DOHH2 (cell line): ENCODE data around the gene TRIM56.

Source experiments
- H3F3A ChIP-seq: fragments of 200-600 bp; sonication (generic), shearing (Covaris generic); 2 replicates; pipeline ENCODE4 v1.6.0; 2016; ENCODE audit warnings: antibody characterized with exemption, mild to moderate bottlenecking; ENCODE audit not compliant: control insufficient read depth, insufficient read depth
- H3K27ac ChIP-seq: fragments of 200-600 bp; sonication (generic); 2 replicates; pipeline ENCODE4 v1.5.1; 2014; ENCODE audit warnings: low read depth, mild to moderate bottlenecking, low read length, moderate library complexity
- H3K27me3 ChIP-seq: fragments of 200-600 bp; sonication (generic); 2 replicates; pipeline ENCODE4 v1.6.1; 2014; ENCODE audit warnings: mild to moderate bottlenecking, low read length, mixed read lengths; ENCODE audit not compliant: control insufficient read depth
- H3K36me3 ChIP-seq: fragments of 200-600 bp; sonication (generic); 2 replicates; pipeline ENCODE4 v1.6.1; 2014; ENCODE audit warnings: mild to moderate bottlenecking, low read length, moderate library complexity, mixed read lengths; ENCODE audit not compliant: control insufficient read depth
- H3K4me1 ChIP-seq: fragments of 200-600 bp; sonication (generic); 2 replicates; pipeline ENCODE4 v1.6.1; 2014; ENCODE audit warnings: mild to moderate bottlenecking, low read length, mixed read lengths; ENCODE audit not compliant: control insufficient read depth
- H3K4me2 ChIP-seq: fragments of 200-600 bp; sonication (generic); 2 replicates; pipeline ENCODE4 v1.6.0; 2014; ENCODE audit warnings: mild to moderate bottlenecking, low read length, moderate library complexity
- H3K4me3 ChIP-seq: fragments of 200-600 bp; sonication (generic); 2 replicates; pipeline ENCODE4 v1.5.1; 2014; ENCODE audit warnings: mild to moderate bottlenecking, low read length, mixed read lengths
- H3K79me2 ChIP-seq: fragments of 200-600 bp; sonication (generic); 2 replicates; pipeline ENCODE4 v1.6.1; 2014; ENCODE audit warnings: mild to moderate bottlenecking, low read length, mixed read lengths; ENCODE audit not compliant: control insufficient read depth
- H3K9me2 ChIP-seq: fragments of 200-600 bp; sonication (generic); replicated peaks from 2 replicates; pipeline ENCODE4 v1.6.1; 2014; ENCODE audit warnings: mild to moderate bottlenecking, low read length, mixed read lengths; ENCODE audit not compliant: control insufficient read depth
- H3K9me3 ChIP-seq: fragments of 200-600 bp; sonication (generic); 2 replicates; pipeline ENCODE4 v1.6.1; 2014; ENCODE audit warnings: antibody characterized with exemption, low read length, mixed read lengths; ENCODE audit not compliant: control insufficient read depth, insufficient read depth
- H4K20me1 ChIP-seq: fragments of 200-600 bp; sonication (generic); 2 replicates; pipeline ENCODE4 v1.6.0; 2014; ENCODE audit warnings: low read depth, mild to moderate bottlenecking, antibody characterized with exemption, low read length, moderate library complexity; ENCODE audit not compliant: control insufficient read depth, insufficient read depth
- EZH2phosphoT487 ChIP-seq: fragments of 200-600 bp; sonication (generic); IDR thresholded peaks from 2 replicates; pipeline ENCODE4 v1.6.1; 2017; ENCODE audit warnings: borderline replicate concordance, mild to moderate bottlenecking, antibody characterized with exemption, low read length, moderate library complexity, mixed read lengths
- TF ChIP-seq, protein P1 (sequence below): fragments of 200-600 bp; sonication (generic); IDR thresholded peaks from one replicate; pipeline ENCODE4 v1.5.1; 2014; ENCODE audit warnings: antibody characterized with exemption, mild to moderate bottlenecking, low read depth, low read length; ENCODE audit not compliant: poor library complexity, severe bottlenecking

Gene TRIM56

GRCh38 chr7:101126651-101127459 is 41.6 kb downstream of the TRIM56 start, which contains the start of gene SERPINE1:
TSS of gene SERPINE1 (plus strand) at chr7:101127104. CDS start at chr7:101128394, 1,290 bp downstream.
- H3K79me2 ChIP-seq = no peaks in the 10 kb centered on the region
- H3K36me3 ChIP-seq = no peaks in the 10 kb centered on the region
- no peaks in the 10 kb centered on the region for H3F3A ChIP-seq
- H3K4me3 ChIP-seq = no peak within 1 kb of the TSS
- TF ChIP-seq, protein P1, sequence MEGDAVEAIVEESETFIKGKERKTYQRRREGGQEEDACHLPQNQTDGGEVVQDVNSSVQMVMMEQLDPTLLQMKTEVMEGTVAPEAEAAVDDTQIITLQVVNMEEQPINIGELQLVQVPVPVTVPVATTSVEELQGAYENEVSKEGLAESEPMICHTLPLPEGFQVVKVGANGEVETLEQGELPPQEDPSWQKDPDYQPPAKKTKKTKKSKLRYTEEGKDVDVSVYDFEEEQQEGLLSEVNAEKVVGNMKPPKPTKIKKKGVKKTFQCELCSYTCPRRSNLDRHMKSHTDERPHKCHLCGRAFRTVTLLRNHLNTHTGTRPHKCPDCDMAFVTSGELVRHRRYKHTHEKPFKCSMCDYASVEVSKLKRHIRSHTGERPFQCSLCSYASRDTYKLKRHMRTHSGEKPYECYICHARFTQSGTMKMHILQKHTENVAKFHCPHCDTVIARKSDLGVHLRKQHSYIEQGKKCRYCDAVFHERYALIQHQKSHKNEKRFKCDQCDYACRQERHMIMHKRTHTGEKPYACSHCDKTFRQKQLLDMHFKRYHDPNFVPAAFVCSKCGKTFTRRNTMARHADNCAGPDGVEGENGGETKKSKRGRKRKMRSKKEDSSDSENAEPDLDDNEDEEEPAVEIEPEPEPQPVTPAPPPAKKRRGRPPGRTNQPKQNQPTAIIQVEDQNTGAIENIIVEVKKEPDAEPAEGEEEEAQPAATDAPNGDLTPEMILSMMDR = peak; percentile 30
- TF ChIP-seq EZH2phosphoT487 = no peak
- no peak within 1 kb of the TSS for H3K27ac ChIP-seq
- peaks cover 16% of the 10 kb centered on the region for H3K4me1 ChIP-seq
- peaks cover 58% of the 10 kb centered on the region for H3K27me3 ChIP-seq
- H3K9me3 ChIP-seq = no peaks in the 10 kb centered on the region
- 0 out of 2 replicates have a peak within 1 kb of the TSS, but pooled peaks have one; percentile 20 for H3K4me2 ChIP-seq
- H4K20me1 ChIP-seq = no peaks in the 10 kb centered on the region
- H3K9me2 ChIP-seq = no peaks in the 10 kb centered on the region

- no peaks in the 10 kb centered on the region for H3K9me3 ChIP-seq
- TF ChIP-seq, protein P1 = no peak
- TF ChIP-seq EZH2phosphoT487 = no peak
- no peaks in the 10 kb centered on the region for H3K36me3 ChIP-seq
- no peaks in the 10 kb centered on the region for H3K79me2 ChIP-seq
- no peaks in the 10 kb centered on the region for H3K9me2 ChIP-seq
- H3K4me1 ChIP-seq = peaks cover 16% of the 10 kb centered on the region
- H3F3A ChIP-seq = no peaks in the 10 kb centered on the region
- no peak overlapping the region for H3K27ac ChIP-seq
- H4K20me1 ChIP-seq = no peaks in the 10 kb centered on the region
- no peak overlapping the region for H3K4me3 ChIP-seq
- peaks cover 51% of the 10 kb centered on the region for H3K27me3 ChIP-seq
- no peak overlapping the region for H3K4me2 ChIP-seq
Observed at GRCh38 chr7:101127460-101128039, 42.3 kb downstream of the TRIM56 start.

DNA sequence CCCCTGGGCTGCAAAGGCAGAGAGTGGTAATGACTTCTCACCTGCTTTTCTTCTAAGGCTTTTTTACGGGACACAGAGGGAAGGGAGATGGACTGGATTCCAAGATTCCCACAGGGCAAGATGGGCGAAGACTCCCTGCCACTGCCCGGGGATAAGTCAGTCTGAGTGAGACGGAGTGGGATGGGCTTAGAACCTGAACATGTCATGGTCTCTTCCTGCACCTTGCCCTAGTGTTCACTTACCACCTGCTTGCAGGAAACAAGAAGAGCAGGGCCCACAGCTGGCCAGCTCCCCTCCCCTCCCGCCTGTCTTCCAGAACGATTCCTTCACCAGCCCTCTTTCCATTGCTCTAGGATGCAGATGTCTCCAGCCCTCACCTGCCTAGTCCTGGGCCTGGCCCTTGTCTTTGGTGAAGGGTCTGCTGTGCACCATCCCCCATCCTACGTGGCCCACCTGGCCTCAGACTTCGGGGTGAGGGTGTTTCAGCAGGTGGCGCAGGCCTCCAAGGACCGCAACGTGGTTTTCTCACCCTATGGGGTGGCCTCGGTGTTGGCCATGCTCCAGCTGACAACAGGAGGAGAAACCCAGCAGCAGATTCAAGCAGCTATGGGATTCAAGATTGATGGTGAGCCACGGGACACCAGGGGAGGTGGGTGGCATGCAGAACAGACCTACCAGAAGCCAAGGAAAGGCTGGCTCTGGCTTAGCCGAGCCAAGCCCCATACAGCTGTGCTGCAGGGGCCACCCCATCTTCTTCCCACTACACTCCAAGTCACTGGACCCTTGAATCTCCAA is 43.0 kb downstream of the TRIM56 start:
- no peak overlapping the region for H3K4me2 ChIP-seq
- no peak overlapping the region for H3K4me3 ChIP-seq
- H3K4me1 ChIP-seq = peaks cover 16% of the 10 kb centered on the region
- peaks cover 44% of the 10 kb centered on the region for H3K27me3 ChIP-seq
- H3K79me2 ChIP-seq = no peaks in the 10 kb centered on the region
- no peaks in the 10 kb centered on the region for H3K36me3 ChIP-seq
- H3K9me3 ChIP-seq = no peaks in the 10 kb centered on the region
- H3F3A ChIP-seq = no peaks in the 10 kb centered on the region
- no peaks in the 10 kb centered on the region for H3K9me2 ChIP-seq
- H4K20me1 ChIP-seq = no peaks in the 10 kb centered on the region
- TF ChIP-seq, protein P1 = no peak
- no peak for TF ChIP-seq EZH2phosphoT487
- no peak overlapping the region for H3K27ac ChIP-seq
